Hepatic stellate cell (primary cell): Measurements from ENCODE around the gene ZSWIM6.

Experiments used
- DNase-seq: peaks from one replicate; pipeline ENCODE4 v3.0.0; 2011; ENCODE audit warnings: low spot score

Gene ZSWIM6

GRCh38 chr5:61332851-61333320 is 828 bp downstream of the ZSWIM6 start:
- peak; percentile 69 for DNase-seq

DNA sequence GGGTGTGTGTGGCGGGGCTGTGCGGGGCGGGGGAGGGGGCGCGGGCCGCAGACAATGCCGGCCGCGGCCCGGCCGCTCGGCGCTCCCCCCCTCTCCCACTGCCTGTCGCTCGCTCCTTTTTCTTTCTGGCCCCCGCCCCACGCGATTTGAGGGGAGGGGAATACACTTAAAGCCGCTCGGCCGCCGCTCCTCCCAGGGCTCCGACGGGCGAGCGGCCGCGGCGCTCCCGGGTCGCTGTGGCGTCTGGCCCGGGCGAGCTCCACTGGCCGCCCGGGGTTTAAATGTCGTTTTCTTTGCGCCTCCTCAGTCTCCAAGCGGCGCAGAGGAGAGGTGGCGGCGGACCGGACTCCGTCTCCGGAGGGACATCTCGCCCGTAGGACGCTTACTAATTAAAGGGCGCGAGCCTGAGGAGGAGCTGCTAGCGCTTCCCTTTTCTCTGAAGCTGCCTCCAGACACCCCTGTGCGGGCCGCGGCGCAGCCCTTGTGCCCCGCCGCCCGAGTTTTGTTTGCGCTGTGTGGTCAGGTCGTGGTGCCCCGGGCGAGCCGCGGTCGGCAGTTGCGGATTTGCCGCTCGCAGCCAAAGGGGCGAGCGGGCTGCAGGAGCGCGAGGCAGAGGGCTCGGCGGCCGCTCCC is 1.4 kb downstream of the ZSWIM6 start:
- peak; percentile 41 for DNase-seq

GRCh38 chr5:61333954-61334867 is 2.2 kb downstream of the ZSWIM6 start:
- no peak for DNase-seq

DNA sequence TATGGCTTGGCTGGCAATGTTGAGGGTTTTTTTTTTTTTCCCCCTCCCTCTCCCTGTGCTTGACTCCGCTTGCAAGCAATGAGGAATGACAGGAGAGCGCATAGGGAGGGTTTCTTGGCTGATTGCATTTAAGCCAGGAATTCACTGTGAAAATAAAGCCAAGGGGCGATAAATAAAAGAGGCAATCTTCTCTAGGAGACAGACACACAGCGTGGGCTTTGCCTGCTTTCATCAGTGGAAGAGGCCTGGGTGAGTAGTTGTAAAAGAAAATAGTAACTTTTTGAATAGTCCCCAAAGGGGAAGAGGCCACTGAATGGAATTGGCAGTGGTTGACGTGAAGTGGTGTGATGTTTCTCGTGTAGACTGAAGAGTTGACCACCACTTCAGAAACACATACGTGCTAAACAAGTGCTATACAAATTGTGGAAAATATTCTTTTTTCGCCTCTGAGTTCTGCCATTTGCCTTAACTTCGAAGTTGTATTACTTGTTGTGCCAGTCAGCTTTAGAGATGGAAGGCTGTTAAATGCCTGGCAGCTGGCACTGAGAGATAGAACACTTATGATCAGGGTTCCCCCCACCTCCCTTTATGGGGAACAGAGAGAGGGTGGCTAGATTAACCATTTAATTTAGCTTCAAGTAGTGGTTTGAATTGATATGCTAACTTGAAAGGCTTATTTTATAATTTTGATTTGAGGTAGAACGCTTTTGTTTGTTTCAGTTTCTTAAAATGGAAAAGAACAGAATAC is 3.0 kb downstream of the ZSWIM6 start:
- no peak for DNase-seq

GRCh38 chr5:61339764-61340163 is 7.7 kb downstream of the ZSWIM6 start:
- no peak for DNase-seq

DNA sequence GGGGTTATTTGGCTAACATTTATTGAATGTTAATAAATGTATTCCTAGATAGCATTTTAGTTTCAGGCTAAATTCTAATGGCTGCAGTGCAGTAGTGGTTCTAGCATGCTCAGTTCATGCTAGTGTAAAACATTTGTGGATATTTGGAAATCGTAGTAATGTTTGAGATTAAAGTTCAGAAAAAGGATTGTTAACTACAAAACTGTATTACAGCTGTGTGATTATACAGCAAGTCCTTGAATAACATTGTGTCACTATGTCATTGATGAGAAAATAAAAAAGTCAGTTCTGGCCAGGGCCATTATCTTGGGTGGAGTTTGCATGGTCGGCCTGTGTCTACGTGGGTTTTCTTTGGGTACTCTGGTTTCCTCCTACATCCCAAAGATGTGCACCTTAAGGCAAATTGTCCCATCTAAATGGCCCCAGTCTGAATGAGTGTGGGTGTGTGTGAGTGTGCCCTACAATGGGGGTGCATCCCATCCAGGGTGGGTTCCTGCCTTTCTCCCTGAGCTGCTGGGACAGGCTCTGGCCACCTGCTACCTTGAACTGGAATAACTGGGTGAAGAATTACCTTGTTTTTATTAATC is 8.8 kb downstream of the ZSWIM6 start:
- no peak for DNase-seq

GRCh38 chr5:61342071-61342501 is 10.0 kb downstream of the ZSWIM6 start:
- DNase-seq = no peak

GRCh38 chr5:61344187-61344944 is 12.3 kb downstream of the ZSWIM6 start:
- no peak for DNase-seq

DNA sequence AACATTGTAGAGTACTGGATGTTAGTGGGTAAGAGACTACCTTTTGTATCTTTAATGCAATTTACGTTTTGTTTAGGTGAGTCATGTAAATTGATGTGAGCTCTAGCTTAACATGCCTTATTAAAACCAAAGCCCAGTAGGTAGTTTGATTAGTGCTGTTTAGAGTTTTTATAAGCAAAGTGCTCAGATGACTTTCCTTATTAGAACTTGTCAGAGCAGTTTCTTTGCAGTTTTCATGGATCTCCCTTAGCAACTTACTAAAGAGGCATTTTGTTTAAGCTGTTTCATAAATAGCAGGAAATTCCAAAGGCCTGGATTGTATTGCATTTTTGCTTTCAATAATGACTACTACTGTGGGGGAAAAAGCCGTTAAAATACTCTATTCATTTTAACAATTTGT is 14.5 kb downstream of the ZSWIM6 start:
- no peak for DNase-seq

DNA sequence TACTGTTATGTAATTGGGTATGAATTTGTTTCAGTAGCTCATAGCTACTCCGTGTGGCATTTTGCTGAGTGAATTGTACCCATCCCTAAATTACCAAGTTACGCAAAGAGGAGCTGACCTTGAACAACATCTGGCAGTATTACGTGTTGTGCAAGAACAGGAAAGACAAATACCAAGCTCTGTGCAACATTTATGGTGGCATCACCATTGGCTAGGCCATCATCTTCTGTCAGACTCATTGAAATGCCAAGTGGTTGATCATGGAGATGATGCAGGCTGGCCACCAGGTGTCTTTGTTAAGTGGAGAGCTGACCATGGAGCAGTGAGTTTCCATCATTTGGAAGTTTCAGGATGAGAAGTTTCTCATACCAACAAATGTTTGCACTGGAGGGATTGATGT is 15.0 kb downstream of the ZSWIM6 start:
- no peak for DNase-seq

DNA sequence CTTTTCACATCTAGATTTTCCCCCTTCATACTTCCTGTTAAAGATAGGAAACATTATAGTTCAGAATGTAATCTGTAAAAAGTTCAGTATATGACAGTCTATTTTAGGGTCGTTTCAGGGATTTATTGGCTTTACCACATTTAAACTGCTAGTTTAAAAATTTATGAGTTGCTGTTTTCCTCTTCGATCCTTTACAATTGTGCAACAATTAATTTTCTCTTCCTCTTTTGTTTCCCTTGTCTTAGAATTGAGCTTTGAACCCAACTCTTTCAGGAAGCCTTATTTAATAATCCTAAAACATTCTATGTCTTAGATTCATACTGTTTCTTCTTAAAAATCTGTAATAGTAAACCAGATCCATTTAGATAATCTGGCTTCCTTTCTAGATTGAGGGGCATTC is 16.4 kb downstream of the ZSWIM6 start:
- no peak for DNase-seq

DNA sequence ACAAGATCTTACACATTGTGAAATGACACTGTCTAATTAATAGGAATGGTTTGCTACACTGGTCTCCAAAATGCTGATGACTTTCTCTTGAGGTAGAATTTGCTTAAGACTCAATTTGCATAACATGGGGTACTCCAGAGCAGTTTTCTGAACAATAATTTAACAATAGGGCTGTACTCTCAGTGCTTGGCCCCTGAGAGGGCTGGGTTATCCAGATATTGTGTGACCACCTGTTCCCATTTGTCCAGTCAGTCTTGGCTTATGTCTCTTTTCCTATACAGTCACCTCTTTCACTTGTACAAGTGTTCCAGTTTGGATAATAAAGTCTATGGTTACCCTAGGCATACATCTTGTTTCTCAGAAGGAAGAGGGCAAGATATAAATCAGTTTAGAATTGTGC is 17.9 kb downstream of the ZSWIM6 start:
- no peak for DNase-seq

DNA sequence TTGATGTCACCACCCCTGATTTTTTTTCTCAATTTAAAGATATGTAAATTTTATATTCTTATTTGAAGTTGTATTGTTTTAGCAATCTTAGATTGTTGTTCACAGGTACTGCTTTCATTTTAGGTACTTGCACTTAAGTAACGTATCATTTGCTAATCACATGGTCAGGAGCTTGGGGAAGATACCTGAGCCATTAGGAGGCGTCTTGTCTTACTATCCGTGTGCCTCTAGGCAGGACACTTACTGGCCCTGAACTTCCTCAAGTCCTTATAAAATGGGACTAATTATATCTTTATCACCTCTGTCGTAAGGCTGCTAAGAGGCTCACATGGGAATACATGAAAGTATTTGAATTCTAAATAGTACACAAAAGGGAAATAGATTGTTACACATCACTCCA is 18.5 kb downstream of the ZSWIM6 start:
- no peak for DNase-seq

- DNase-seq = no peak
Observed at GRCh38 chr5:61351733-61352132, 19.7 kb downstream of the ZSWIM6 start.

GRCh38 chr5:61352180-61352579 is 20.1 kb downstream of the ZSWIM6 start:
- no peak for DNase-seq

GRCh38 chr5:61352612-61353156 is 20.6 kb downstream of the ZSWIM6 start:
- no peak for DNase-seq

DNA sequence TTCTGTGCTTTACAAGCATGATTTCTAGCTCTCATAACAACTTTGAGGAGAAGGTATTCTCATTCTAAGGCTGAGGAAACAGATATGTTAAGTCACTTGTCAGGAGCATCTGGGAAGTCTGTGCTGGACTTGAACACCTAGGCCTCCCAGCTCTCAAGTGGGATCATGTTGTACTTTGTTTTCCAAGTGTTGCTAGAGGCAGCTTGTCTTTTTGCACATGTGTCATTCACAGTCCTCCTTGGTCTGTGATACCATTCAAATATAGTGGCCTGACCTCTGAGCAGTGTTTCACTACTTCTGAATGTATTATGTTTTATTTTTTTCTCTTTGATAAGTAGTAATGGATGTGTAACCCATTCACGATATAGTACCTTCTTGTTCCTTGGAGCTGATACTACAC is 21.2 kb downstream of the ZSWIM6 start:
- no peak for DNase-seq

DNA sequence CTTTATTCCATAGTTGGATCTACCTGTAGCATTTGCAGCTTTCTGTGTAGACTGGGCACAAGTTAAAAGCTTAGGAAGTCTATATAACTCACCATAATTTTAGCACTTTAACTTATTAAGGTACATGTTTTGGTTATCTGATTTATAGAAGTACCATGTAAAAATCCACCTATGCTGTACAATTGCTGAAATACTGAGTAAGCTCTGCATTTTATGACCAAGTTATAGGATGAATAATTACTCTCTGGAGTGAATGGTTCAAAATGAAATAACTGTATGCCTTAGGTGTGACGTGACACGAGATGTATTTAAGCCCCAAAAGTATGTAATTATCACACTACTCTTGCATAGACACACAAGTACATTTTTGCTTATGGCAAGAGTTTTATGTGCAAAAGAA is 22.1 kb downstream of the ZSWIM6 start:
- no peak for DNase-seq

GRCh38 chr5:61357745-61358144 is 25.7 kb downstream of the ZSWIM6 start:
- DNase-seq = no peak

DNA sequence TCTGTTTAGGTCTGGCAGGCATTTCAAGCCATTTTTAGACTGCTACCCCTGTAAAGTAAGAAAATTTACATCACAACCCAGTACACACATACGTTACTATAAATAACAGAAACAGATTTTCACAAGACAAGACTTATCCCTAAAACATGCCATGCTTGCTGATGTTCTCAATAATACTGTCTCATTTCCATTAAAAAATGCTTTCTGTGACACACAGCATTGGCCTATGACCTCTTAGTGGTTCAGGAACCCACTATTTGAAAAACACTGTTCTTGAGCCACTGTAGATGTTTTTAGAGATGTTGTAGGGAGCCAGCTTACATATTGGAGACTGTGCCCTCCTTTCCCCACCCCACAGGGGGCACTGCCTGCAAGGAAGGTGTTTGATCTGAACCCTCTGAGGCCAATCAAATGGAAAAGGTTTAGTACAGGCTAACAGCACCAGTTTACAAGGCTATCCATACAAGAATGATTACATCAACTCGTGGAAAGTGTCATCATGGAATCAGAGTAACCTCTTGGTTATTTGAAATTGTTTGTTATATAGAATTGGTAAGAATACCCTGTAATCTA is 30.8 kb downstream of the ZSWIM6 start:
- peak; percentile 7 for DNase-seq
